GM23338 (cell line): Measurements from ENCODE around the gene RGS6. TPM values are rescaled to one million over a fixed set of nuclear protein-coding genes. Genes with fewer than 3 reads are reported as not detected.

Source experiments
- ATAC-seq: fragments of 200-7000 bp; cut with Tn5 transposase; 3 replicates; pipeline ENCODE4 v1.9.1; 2020
- DNase-seq: peaks from one replicate; pipeline ENCODE4 v3.0.0-alpha.2; 2015; ENCODE audit warnings: low spot score
- H2AFZ ChIP-seq: fragments of 200-600 bp; sonication (generic); 2 replicates; pipeline ENCODE4 v1.8.0; 2016; ENCODE audit warnings: antibody characterized with exemption, mild to moderate bottlenecking, moderate library complexity
- H3F3A ChIP-seq: fragments of 200-600 bp; sonication (generic); replicated peaks from 2 replicates; pipeline ENCODE4 v1.8.0; 2017; ENCODE audit warnings: antibody characterized with exemption, mixed run types, low read depth
- H3K27ac ChIP-seq: fragments of 200-600 bp; sonication (generic); 2 replicates; pipeline ENCODE4 v1.6.1; 2016; ENCODE audit warnings: low read depth
- H3K27me3 ChIP-seq: fragments of 200-600 bp; sonication (generic); 2 replicates; pipeline ENCODE4 v1.8.0; 2016; ENCODE audit warnings: mild to moderate bottlenecking, mixed run types, moderate library complexity; ENCODE audit not compliant: insufficient read depth
- H3K36me3 ChIP-seq: fragments of 200-600 bp; sonication (generic); 2 replicates; pipeline ENCODE4 v1.8.0; 2016; ENCODE audit warnings: mild to moderate bottlenecking; ENCODE audit not compliant: insufficient read depth
- H3K4me1 ChIP-seq: fragments of 200-600 bp; sonication (generic); 2 replicates; pipeline ENCODE4 v1.8.0; 2016; ENCODE audit warnings: mild to moderate bottlenecking, moderate library complexity; ENCODE audit not compliant: insufficient read depth
- H3K4me2 ChIP-seq: fragments of 200-600 bp; sonication (generic); 2 replicates; pipeline ENCODE4 v1.7.1; 2017; ENCODE audit warnings: mixed run types
- H3K4me3 ChIP-seq: fragments of 200-600 bp; sonication (generic); 2 replicates; pipeline ENCODE4 v1.6.1; 2016; ENCODE audit warnings: mixed run types
- H3K79me2 ChIP-seq: fragments of 200-600 bp; sonication (generic); replicated peaks from 2 replicates; pipeline ENCODE4 v1.8.0; 2017; ENCODE audit warnings: mild to moderate bottlenecking; ENCODE audit not compliant: insufficient read depth
- H3K9me2 ChIP-seq: fragments of 200-600 bp; sonication (generic); 2 replicates; pipeline ENCODE4 v1.8.0; 2017; ENCODE audit not compliant: insufficient read depth
- H4K20me1 ChIP-seq: fragments of 200-600 bp; sonication (generic); replicated peaks from 2 replicates; pipeline ENCODE4 v1.8.0; 2017; ENCODE audit warnings: mild to moderate bottlenecking; ENCODE audit not compliant: insufficient read depth
- H3K27ac Mint-ChIP-seq: 2 replicates; pipeline ENCODE4 v1.8.0; 2020; ENCODE audit warnings: inconsistent platforms, mild to moderate bottlenecking, moderate library complexity, mixed read lengths
- H3K27me3 Mint-ChIP-seq: 3 replicates; pipeline ENCODE4 v1.8.0; 2022; ENCODE audit warnings: low read depth, mild to moderate bottlenecking, moderate library complexity, mixed read lengths, inconsistent platforms; ENCODE audit not compliant: insufficient read depth, poor library complexity
- H3K36me3 Mint-ChIP-seq: 3 replicates; pipeline ENCODE4 v1.8.0; 2021; ENCODE audit warnings: low read depth, mild to moderate bottlenecking, inconsistent platforms, moderate library complexity, mixed read lengths
- H3K4me1 Mint-ChIP-seq: 3 replicates; pipeline ENCODE4 v1.8.0; 2020; ENCODE audit warnings: mild to moderate bottlenecking, inconsistent platforms, mixed read lengths
- H3K4me3 Mint-ChIP-seq: 3 replicates; pipeline ENCODE4 v1.8.0; 2021; ENCODE audit warnings: moderate library complexity, mild to moderate bottlenecking, inconsistent platforms, mixed read lengths
- H3K9me3 Mint-ChIP-seq: 3 replicates; pipeline ENCODE4 v1.8.0; 2020; ENCODE audit warnings: moderate library complexity, mild to moderate bottlenecking, inconsistent platforms, mixed read lengths
- EZH2 ChIP-seq: fragments of 200-600 bp; sonication (generic); IDR thresholded peaks from one replicate; pipeline ENCODE4 v1.8.0; 2017; ENCODE audit warnings: antibody characterized with exemption, mild to moderate bottlenecking, low read depth; ENCODE audit not compliant: unreplicated experiment
- JUNB ChIP-seq: IDR thresholded peaks from one replicate; pipeline ENCODE4 v1.6.1; 2016; ENCODE audit warnings: antibody characterized with exemption; ENCODE audit not compliant: unreplicated experiment
- NANOG ChIP-seq: IDR thresholded peaks from 2 replicates; pipeline ENCODE4 v1.6.1; 2016; ENCODE audit warnings: antibody characterized with exemption, borderline replicate concordance
- ZNF331 ChIP-seq: fragments of 250-450 bp; sonication (Bioruptor Pico); IDR thresholded peaks from 2 replicates; pipeline ENCODE4 v1.5.0; 2020; ENCODE audit warnings: low read depth, mild to moderate bottlenecking, moderate library complexity
- polyA plus RNA-seq: library from polyadenylated mRNA; unstranded; fragments of >200 nt; fragmentation: Nextera tagmentation; extraction: Ambion mirVana; gene quantifications from 2 replicates; pipeline ENCODE4 v1.2.1, GENCODE V29; 2016
- total RNA-seq: library from RNA; depleted of rRNA; stranded (reverse); fragments of >200 nt; shearing (Covaris generic); gene quantifications from 2 replicates; pipeline ENCODE4 v1.2.3, GENCODE V29; 2014
- TF ChIP-seq, protein P1 (sequence below), 2 experiments: fragments of 200-600 bp in 1 of 2; sonication (generic) in 1 of 2; conservative IDR thresholded peaks; 2 replicates each; pipeline versions ENCODE4 v1.5.1 to v1.6.1; 2016 to 2017; ENCODE audit warnings: antibody characterized with exemption in 2 of 2, low read depth in 2 of 2, mild to moderate bottlenecking in 2 of 2, moderate library complexity in 1 of 2
- TF ChIP-seq, protein P2 (sequence below): IDR thresholded peaks from 2 replicates; pipeline ENCODE4 v1.6.1; 2016; ENCODE audit warnings: antibody characterized with exemption
- TF ChIP-seq, protein P3 (sequence below): IDR thresholded peaks from one replicate; pipeline ENCODE4 v1.6.1; 2018; ENCODE audit warnings: antibody characterized with exemption; ENCODE audit not compliant: unreplicated experiment

Gene RGS6
- total and polyA plus RNA-seq, 2 experiments from 2014 or later: 0.66 to 0.83 TPM

DNA sequence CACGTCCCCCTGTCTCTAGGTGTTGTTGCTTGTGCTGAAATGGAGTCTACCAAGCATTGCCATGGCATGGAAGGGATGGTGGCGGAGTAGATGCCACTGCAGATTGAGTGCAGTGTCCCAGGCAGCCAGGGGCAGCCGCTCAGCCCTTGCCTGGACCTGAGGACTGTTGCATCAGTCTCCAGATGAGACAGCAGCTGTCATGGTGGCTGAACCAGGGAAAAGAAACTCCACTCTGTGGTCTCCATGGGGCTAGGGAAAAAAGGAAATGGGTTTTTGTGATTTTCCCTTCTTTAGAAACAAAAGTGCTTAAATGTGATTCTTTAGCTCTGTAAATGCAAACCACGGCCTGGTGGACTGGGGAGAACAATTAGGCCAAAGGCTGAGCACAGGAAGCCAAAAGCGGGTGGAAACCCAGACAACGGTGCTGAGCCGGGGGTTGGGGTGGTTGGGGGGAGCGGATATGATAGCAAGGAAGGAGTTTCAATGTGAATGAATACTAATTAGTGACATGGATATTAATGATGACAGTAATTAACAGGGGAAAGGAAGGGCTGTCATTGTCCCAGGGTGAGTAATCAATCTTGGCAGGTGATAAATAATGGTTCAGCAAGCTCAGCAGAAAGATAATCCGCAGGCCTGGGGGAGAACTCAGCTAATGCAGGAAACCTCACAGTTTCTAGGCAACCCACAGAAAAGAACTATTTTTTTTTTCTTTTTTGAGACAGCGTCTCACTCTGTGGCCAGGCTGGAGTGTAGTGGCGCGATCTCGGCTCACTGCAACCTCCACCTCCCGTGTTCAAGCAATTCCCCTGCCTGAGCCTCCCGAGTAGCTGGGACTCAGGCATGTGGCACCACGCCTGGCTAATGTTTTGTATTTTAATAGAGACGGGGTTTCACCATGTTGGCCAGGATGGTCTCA lies 519.1 kb downstream of the RGS6 start:
- DNase-seq: no peak
- H3K79me2 ChIP-seq: no peaks in the 10 kb centered on the region
- Mint-ChIP-seq H3K9me3 (no peaks in the 10 kb centered on the region; the same call in 2 of the 3 replicates), H3K27ac (peak overlapping the region; percentile 73), H3K4me1 (peaks cover 16% of the 10 kb centered on the region), H3K4me3 (no peak overlapping the region), H3K36me3 (no peaks in the 10 kb centered on the region), H3K27me3 (no peaks in the 10 kb centered on the region)
- no peaks in the 10 kb centered on the region for H3K27me3 ChIP-seq
- no peak overlapping the region for H3K4me3 ChIP-seq
- no peaks in the 10 kb centered on the region for H4K20me1 ChIP-seq
- H3F3A ChIP-seq: no peaks in the 10 kb centered on the region
- no peak overlapping the region for H3K4me2 ChIP-seq
- no peaks in the 10 kb centered on the region for H3K36me3 ChIP-seq
- 0 out of 2 replicates have a peak, but pooled peaks cover 5% of the 10 kb centered on the region for H3K9me2 ChIP-seq
- H3K27ac ChIP-seq: 0 out of 2 replicates have a peak overlapping the region, but pooled peaks have one; percentile 32
- peak; percentile 34; the same call in 1 of the 3 replicates for ATAC-seq
- TF ChIP-seq, protein P1, sequence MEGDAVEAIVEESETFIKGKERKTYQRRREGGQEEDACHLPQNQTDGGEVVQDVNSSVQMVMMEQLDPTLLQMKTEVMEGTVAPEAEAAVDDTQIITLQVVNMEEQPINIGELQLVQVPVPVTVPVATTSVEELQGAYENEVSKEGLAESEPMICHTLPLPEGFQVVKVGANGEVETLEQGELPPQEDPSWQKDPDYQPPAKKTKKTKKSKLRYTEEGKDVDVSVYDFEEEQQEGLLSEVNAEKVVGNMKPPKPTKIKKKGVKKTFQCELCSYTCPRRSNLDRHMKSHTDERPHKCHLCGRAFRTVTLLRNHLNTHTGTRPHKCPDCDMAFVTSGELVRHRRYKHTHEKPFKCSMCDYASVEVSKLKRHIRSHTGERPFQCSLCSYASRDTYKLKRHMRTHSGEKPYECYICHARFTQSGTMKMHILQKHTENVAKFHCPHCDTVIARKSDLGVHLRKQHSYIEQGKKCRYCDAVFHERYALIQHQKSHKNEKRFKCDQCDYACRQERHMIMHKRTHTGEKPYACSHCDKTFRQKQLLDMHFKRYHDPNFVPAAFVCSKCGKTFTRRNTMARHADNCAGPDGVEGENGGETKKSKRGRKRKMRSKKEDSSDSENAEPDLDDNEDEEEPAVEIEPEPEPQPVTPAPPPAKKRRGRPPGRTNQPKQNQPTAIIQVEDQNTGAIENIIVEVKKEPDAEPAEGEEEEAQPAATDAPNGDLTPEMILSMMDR (conservative IDR thresholded peaks at IDR 0.05; ENCODE audit: low read depth in 2 of 2): no peak
- no peak for TF ChIP-seq ZNF331
- TF ChIP-seq EZH2: no peak
- TF ChIP-seq NANOG: no peak
- no peak for TF ChIP-seq JUNB
- TF ChIP-seq, protein P2, sequence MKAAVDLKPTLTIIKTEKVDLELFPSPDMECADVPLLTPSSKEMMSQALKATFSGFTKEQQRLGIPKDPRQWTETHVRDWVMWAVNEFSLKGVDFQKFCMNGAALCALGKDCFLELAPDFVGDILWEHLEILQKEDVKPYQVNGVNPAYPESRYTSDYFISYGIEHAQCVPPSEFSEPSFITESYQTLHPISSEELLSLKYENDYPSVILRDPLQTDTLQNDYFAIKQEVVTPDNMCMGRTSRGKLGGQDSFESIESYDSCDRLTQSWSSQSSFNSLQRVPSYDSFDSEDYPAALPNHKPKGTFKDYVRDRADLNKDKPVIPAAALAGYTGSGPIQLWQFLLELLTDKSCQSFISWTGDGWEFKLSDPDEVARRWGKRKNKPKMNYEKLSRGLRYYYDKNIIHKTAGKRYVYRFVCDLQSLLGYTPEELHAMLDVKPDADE: no peak
- TF ChIP-seq, protein P3, sequence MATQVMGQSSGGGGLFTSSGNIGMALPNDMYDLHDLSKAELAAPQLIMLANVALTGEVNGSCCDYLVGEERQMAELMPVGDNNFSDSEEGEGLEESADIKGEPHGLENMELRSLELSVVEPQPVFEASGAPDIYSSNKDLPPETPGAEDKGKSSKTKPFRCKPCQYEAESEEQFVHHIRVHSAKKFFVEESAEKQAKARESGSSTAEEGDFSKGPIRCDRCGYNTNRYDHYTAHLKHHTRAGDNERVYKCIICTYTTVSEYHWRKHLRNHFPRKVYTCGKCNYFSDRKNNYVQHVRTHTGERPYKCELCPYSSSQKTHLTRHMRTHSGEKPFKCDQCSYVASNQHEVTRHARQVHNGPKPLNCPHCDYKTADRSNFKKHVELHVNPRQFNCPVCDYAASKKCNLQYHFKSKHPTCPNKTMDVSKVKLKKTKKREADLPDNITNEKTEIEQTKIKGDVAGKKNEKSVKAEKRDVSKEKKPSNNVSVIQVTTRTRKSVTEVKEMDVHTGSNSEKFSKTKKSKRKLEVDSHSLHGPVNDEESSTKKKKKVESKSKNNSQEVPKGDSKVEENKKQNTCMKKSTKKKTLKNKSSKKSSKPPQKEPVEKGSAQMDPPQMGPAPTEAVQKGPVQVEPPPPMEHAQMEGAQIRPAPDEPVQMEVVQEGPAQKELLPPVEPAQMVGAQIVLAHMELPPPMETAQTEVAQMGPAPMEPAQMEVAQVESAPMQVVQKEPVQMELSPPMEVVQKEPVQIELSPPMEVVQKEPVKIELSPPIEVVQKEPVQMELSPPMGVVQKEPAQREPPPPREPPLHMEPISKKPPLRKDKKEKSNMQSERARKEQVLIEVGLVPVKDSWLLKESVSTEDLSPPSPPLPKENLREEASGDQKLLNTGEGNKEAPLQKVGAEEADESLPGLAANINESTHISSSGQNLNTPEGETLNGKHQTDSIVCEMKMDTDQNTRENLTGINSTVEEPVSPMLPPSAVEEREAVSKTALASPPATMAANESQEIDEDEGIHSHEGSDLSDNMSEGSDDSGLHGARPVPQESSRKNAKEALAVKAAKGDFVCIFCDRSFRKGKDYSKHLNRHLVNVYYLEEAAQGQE: no peak
- H3K4me1 ChIP-seq: peaks cover 5% of the 10 kb centered on the region; the same call in 1 of the 2 replicates
- peak overlapping the region; percentile 98; the same call in 1 of the 2 replicates for H2AFZ ChIP-seq
